ENCODE results near the gene HNF4A. TPM values are rescaled to one million over a fixed set of nuclear protein-coding genes. Genes with fewer than 3 reads are reported as not detected.

Gene HNF4A
- total RNA-seq, 2 donors from 2014 or later, result not detected

DNA sequence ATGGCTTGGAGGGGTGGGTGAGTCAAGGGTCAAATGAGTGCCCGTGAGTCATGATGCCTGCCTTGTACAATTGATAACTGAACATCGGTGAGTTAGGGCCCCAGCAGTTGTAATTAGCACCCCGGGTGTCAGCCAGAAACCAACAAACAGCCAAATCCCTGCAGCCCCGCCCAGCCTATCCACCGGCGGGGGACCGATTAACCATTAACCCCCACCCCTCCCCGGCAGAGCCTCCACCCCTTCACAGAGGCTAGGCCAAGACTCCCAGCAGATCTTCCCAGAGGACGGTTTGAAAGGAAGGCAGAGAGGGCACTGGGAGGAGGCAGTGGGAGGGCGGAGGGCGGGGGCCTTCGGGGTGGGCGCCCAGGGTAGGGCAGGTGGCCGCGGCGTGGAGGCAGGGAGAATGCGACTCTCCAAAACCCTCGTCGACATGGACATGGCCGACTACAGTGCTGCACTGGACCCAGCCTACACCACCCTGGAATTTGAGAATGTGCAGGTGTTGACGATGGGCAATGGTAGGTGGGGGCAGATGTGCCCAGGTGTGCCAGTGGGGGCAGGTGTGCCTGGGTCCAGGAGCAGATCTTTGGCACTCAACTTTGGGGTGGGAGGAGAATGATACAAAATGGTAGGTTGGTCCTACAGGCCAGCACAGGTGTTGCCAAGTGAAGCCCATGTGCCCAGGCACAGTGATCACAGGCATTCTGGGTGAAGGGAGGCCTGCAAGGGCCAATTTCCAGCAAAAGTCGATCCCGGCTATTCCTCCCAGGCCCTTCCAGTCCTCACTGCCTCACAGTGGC lies 45.7 kb downstream of the HNF4A start:
- Mint-ChIP-seq H3K4me3 (no peak overlapping the region), H3K27ac (no peak overlapping the region), H3K27me3 (ENCODE audit: low read depth) (peaks cover 7% of the 10 kb centered on the region), H3K36me3 (ENCODE audit: insufficient read depth in 2 of 2) (no peaks in the 10 kb centered on the region), H3K9me3 (peaks cover 3 to 6% of the 10 kb centered on the region in 2 donors), H3K4me1 (ENCODE audit: low read depth) (no peaks in the 10 kb centered on the region)
- ATAC-seq (replicated peaks in 1 of 2) (no peak), DNase-seq (no peak)

DNA sequence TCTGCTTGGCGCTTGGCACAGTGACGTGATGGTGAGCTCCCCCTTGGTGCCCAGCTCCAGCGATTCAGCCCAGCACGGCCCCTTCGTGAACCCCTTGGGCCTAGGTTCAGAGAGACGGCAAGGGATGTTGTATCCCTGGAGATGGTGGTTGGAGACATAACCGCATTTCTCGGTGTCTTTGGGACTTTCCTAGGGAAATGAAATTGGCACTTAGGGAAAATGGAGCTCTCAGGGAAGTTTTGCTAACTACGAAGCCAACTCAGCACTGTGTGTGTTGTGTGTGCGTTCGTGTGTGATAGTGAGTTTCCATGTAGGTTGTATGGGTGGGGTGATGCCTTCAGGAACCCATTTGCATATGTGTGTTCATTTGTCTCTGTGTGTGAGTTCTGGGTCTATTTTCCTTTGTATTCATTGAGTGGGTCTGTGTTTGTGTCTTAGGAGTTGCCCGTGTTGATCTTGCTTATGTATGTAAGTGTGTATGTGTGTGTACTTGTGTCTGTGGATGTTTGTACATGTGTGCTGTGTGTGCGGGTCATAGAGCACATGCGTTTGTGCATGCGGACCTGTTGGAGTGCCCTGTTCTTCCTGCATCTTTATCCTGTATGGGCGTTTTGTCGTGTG lies 46.4 kb downstream of the HNF4A start:
- ATAC-seq (replicated peaks in 1 of 2) (no peak), DNase-seq (no peak)
- Mint-ChIP-seq H3K4me3 (no peak overlapping the region), H3K36me3 (ENCODE audit: insufficient read depth in 2 of 2) (no peaks in the 10 kb centered on the region), H3K27ac (no peak overlapping the region), H3K27me3 (ENCODE audit: low read depth) (peaks cover 7% of the 10 kb centered on the region), H3K9me3 (peaks cover 3 to 6% of the 10 kb centered on the region in 2 donors), H3K4me1 (ENCODE audit: low read depth) (no peaks in the 10 kb centered on the region)

DNA sequence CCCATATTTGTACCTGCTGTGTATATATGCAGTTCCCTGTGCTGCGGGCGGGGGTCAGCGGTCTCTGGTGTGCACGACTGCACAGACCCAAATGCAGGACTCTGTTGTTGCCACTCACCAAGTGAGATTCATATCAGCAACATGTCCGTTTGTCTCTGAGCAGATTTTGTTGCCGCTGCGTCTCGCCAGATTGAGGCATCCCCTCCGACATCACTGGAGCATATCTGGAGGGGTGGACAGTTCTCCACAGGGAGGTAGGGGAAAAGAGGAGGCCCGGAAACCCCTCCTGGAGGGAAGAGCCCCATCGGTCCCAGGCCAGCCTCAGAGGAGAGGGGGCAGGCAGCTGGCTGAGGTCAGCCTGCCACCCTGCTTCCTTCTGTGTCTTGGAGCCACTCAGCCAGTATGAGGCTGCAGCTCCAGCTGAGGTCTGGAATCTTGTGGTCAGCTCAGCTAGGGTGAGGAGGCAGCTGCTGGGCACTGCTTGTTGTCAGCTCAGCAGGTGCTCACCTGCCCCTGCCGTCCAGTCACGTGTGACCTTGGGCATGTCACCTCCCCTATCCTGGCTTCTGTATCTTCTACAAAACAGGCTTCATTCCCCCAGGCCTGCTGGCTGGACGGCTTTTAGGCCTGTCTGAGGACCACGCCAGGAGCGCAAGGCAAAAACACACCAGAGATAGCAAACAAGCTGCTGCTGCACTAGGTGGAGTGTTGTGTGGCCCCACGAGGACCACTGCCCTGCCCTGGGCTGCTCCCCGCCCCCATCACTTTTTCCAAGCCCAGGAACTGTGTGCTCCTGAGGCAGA lies 47.1 kb downstream of the HNF4A start:
- H3K27ac Mint-ChIP-seq, result no peak overlapping the region
- no peaks in the 10 kb centered on the region for H3K4me1 Mint-ChIP-seq (ENCODE audit: low read depth)
- H3K4me3 Mint-ChIP-seq, result no peak overlapping the region
- DNase-seq (no peak), ATAC-seq (replicated peaks in 1 of 2) (no peak)
- peaks cover 3 to 6% of the 10 kb centered on the region in 2 donors for H3K9me3 Mint-ChIP-seq
- no peaks in the 10 kb centered on the region for H3K36me3 Mint-ChIP-seq (ENCODE audit: insufficient read depth in 2 of 2)
- H3K27me3 Mint-ChIP-seq (ENCODE audit: low read depth), result peaks cover 7% of the 10 kb centered on the region

GRCh38 chr20:44403194-44404112 lies 48.0 kb downstream of the HNF4A start:
- no peak for ATAC-seq (replicated peaks in 1 of 2)
- Mint-ChIP-seq H3K4me1 (ENCODE audit: low read depth) (no peaks in the 10 kb centered on the region), H3K9me3 (peaks cover 3 to 6% of the 10 kb centered on the region in 2 donors), H3K36me3 (ENCODE audit: insufficient read depth in 2 of 2) (no peaks in the 10 kb centered on the region), H3K27ac (no peak overlapping the region), H3K27me3 (ENCODE audit: low read depth) (peaks cover 7% of the 10 kb centered on the region), H3K4me3 (no peak overlapping the region)
- DNase-seq, result no peak

GRCh38 chr20:44404204-44405181 lies 49.0 kb downstream of the HNF4A start:
- no peaks in the 10 kb centered on the region for H3K4me1 Mint-ChIP-seq (ENCODE audit: low read depth)
- H3K4me3 Mint-ChIP-seq, result no peak overlapping the region
- no peaks in the 10 kb centered on the region for H3K36me3 Mint-ChIP-seq (ENCODE audit: insufficient read depth in 2 of 2)
- ATAC-seq (replicated peaks in 1 of 2) (no peak), DNase-seq (no peak)
- H3K27ac Mint-ChIP-seq, result no peak overlapping the region
- peaks cover 3 to 6% of the 10 kb centered on the region in 2 donors for H3K9me3 Mint-ChIP-seq
- peaks cover 4% of the 10 kb centered on the region for H3K27me3 Mint-ChIP-seq (ENCODE audit: low read depth)

DNA sequence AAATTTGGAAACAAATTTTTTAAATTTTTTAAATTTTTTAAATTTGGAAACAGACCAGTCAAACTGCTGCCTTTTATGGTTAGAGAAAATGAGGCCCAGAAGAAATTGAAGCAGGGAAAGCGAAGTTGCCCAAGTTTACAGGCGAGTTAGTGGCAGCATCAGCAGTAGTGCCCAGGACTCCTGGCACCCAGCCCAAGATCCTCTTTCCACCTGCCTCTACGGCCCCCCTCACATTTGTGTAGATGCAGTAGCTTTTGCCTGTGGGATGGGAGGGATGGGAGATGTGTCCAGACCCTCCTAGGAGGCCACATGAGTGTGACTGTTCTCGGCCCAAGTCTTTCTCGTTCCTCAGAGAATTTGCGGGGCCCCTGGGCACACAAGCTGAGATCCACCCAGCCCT lies 49.8 kb downstream of the HNF4A start:
- Mint-ChIP-seq H3K27me3 (ENCODE audit: low read depth) (no peaks in the 10 kb centered on the region), H3K4me1 (ENCODE audit: low read depth) (no peaks in the 10 kb centered on the region), H3K36me3 (ENCODE audit: insufficient read depth in 2 of 2) (no peaks in the 10 kb centered on the region), H3K4me3 (no peak overlapping the region), H3K9me3 (peaks cover 3 to 6% of the 10 kb centered on the region in 2 donors), H3K27ac (no peak overlapping the region)
- no peak for ATAC-seq (replicated peaks in 1 of 2)
- DNase-seq, result no peak

GRCh38 chr20:44405785-44406571 lies 50.5 kb downstream of the HNF4A start:
- Mint-ChIP-seq H3K4me1 (ENCODE audit: low read depth) (no peaks in the 10 kb centered on the region), H3K27me3 (ENCODE audit: low read depth) (no peaks in the 10 kb centered on the region), H3K4me3 (no peak overlapping the region), H3K36me3 (ENCODE audit: insufficient read depth in 2 of 2) (no peaks in the 10 kb centered on the region), H3K27ac (no peak overlapping the region), H3K9me3 (peaks cover 3 to 6% of the 10 kb centered on the region in 2 donors)
- ATAC-seq (replicated peaks in 1 of 2) (no peak), DNase-seq (no peak)

- ATAC-seq (replicated peaks in 1 of 2) (no peak), DNase-seq (no peak)
- H3K36me3 Mint-ChIP-seq (ENCODE audit: insufficient read depth in 2 of 2), result no peaks in the 10 kb centered on the region
- H3K4me3 Mint-ChIP-seq, result no peak overlapping the region
- no peak overlapping the region for H3K27ac Mint-ChIP-seq
- peaks cover 3 to 6% of the 10 kb centered on the region in 2 donors for H3K9me3 Mint-ChIP-seq
- no peaks in the 10 kb centered on the region for H3K27me3 Mint-ChIP-seq (ENCODE audit: low read depth)
- H3K4me1 Mint-ChIP-seq (ENCODE audit: low read depth), result no peaks in the 10 kb centered on the region
Measured at GRCh38 chr20:44406572-44407137, 51.2 kb downstream of the HNF4A start.

DNA sequence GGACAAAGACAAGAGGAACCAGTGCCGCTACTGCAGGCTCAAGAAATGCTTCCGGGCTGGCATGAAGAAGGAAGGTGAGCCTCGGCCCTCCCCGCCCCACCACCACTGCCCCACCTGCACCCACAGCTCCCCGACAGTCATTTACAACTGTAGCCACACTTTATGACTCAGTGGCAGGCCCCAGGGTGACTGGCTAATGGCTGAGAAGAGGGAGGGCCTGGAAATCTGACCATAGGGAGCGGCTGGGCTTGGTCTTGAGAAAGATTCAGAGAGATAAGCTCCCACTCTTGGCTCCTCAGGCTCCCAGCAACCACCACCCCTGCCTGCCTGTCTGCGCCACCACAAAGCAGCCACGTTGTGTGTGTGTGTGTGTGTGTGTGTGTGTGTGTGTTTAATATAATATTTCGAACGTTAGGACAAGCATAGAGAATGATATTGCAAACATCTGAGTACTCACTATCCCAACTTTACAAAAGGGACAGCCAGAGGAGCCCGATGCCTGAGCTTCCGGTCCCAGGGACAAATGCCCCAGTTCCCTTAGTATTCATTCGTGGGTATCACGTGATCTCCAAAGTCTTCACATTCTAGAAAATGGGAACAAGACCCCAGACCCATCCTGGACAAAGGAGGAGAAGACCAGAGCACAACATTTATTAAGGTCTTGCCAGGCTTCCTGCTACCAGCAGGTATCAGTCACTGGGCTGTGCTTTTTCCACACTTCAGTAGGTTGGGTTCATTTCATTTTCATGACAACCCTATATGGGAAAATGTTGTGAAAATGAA lies 52.1 kb downstream of the HNF4A start:
- Mint-ChIP-seq H3K4me1 (ENCODE audit: low read depth) (no peaks in the 10 kb centered on the region), H3K4me3 (no peak overlapping the region), H3K36me3 (ENCODE audit: insufficient read depth in 2 of 2) (no peaks in the 10 kb centered on the region), H3K27me3 (ENCODE audit: low read depth) (peaks cover 6% of the 10 kb centered on the region), H3K9me3 (peaks cover 3 to 6% of the 10 kb centered on the region in 2 donors), H3K27ac (no peak overlapping the region)
- ATAC-seq (replicated peaks in 1 of 2) (no peak), DNase-seq (no peak)

DNA sequence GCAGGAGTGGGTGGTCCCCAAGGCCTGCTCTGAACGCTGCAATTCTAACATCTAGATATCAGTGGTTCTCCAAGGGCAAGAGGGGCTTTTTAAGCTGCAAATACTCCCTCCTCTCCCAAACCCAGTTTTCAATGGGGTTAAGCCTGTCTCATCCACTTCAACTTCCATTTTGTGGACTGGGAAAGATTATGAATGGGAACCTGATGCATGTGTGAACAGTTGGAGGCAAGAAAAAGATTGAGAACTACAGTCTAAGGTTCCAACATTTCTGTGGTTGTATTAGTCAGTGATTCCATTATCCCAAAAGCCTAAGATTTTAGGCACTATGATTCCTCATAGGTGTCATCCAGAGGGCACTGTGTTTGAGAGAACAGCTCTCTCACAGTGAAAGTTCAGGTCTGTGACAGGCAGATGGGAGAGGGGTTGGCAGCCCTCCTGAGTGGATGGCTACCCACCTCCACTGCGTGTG lies 53.7 kb downstream of the HNF4A start:
- ATAC-seq (replicated peaks in 1 of 2) (no peak), DNase-seq (no peak)
- Mint-ChIP-seq H3K27ac (no peak overlapping the region), H3K9me3 (peaks cover 3 to 6% of the 10 kb centered on the region in 2 donors), H3K4me1 (ENCODE audit: low read depth) (no peaks in the 10 kb centered on the region), H3K36me3 (ENCODE audit: insufficient read depth in 2 of 2) (no peaks in the 10 kb centered on the region), H3K27me3 (ENCODE audit: low read depth) (peaks cover 6% of the 10 kb centered on the region), H3K4me3 (no peak overlapping the region)

All from activated T-cell treated with anti-CD3 and anti-CD28 coated beads, Interleukin-2, amount 50 U/mL, for 72 hours (primary cell).